SK-N-SH (cell line): ENCODE results near the gene SLC19A3.

Experiments used
- CHD2 ChIP-seq: fragments of 150-350 bp; IDR thresholded peaks from 2 replicates; pipeline ENCODE4 v1.6.1; 2018; ENCODE audit warnings: low read length; ENCODE audit not compliant: partially characterized antibody
- EZH2phosphoT487 ChIP-seq: fragments of 200-600 bp; sonication (generic); IDR thresholded peaks from 2 replicates; pipeline ENCODE4 v1.6.1; 2017; ENCODE audit warnings: low read depth, mixed run types, mild to moderate bottlenecking, antibody characterized with exemption, moderate library complexity, borderline replicate concordance
- FOSL2 ChIP-seq: IDR thresholded peaks from 2 replicates; pipeline ENCODE4 v1.4.0; 2012; ENCODE audit warnings: low read depth, mild to moderate bottlenecking, moderate library complexity, borderline replicate concordance
- GATA2 ChIP-seq: sonication (generic); formaldehyde crosslinking; IDR thresholded peaks from 2 replicates; pipeline ENCODE4 v1.5.0; 2020; ENCODE audit warnings: mild to moderate bottlenecking, missing genetic modification reagents
- JUND ChIP-seq: IDR thresholded peaks from 2 replicates; pipeline ENCODE4 v1.4.0; 2012
- MEF2A ChIP-seq: IDR thresholded peaks from 2 replicates; pipeline ENCODE4 v1.4.0; 2012; ENCODE audit warnings: low read depth, borderline replicate concordance
- POLR2AphosphoS5 ChIP-seq: IDR thresholded peaks from 2 replicates; pipeline ENCODE4 v1.6.1; 2012; ENCODE audit warnings: low read depth, low read length
- RAD21 ChIP-seq: IDR thresholded peaks from 2 replicates; pipeline ENCODE4 v1.6.1; 2012; ENCODE audit warnings: mild to moderate bottlenecking, low read length
- RCOR1 ChIP-seq: fragments of 150-350 bp; IDR thresholded peaks from 2 replicates; pipeline ENCODE4 v1.6.1; 2017; ENCODE audit warnings: antibody characterized with exemption, low read length
- REST ChIP-seq: IDR thresholded peaks from 2 replicates; pipeline ENCODE4 v1.6.1; 2012; ENCODE audit warnings: mild to moderate bottlenecking, low read depth, low read length, moderate library complexity
- TF ChIP-seq, protein P1 (sequence below): fragments of 200-600 bp; sonication (generic); IDR thresholded peaks from 2 replicates; pipeline ENCODE4 v1.6.1; 2017; ENCODE audit warnings: antibody characterized with exemption, mild to moderate bottlenecking, moderate library complexity

- no peak for TF ChIP-seq RAD21
- TF ChIP-seq, protein P1, sequence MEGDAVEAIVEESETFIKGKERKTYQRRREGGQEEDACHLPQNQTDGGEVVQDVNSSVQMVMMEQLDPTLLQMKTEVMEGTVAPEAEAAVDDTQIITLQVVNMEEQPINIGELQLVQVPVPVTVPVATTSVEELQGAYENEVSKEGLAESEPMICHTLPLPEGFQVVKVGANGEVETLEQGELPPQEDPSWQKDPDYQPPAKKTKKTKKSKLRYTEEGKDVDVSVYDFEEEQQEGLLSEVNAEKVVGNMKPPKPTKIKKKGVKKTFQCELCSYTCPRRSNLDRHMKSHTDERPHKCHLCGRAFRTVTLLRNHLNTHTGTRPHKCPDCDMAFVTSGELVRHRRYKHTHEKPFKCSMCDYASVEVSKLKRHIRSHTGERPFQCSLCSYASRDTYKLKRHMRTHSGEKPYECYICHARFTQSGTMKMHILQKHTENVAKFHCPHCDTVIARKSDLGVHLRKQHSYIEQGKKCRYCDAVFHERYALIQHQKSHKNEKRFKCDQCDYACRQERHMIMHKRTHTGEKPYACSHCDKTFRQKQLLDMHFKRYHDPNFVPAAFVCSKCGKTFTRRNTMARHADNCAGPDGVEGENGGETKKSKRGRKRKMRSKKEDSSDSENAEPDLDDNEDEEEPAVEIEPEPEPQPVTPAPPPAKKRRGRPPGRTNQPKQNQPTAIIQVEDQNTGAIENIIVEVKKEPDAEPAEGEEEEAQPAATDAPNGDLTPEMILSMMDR: no peak
- no peak for TF ChIP-seq MEF2A
- no peak for TF ChIP-seq REST
- no peak for TF ChIP-seq EZH2phosphoT487
- no peak for TF ChIP-seq GATA2 (CRISPR knock-in tag)
- TF ChIP-seq CHD2: no peak
- TF ChIP-seq POLR2AphosphoS5: no peak
- TF ChIP-seq FOSL2: no peak
- no peak for TF ChIP-seq JUND
- TF ChIP-seq RCOR1: no peak
These were observed 21.5 kb upstream of the SLC19A3 start for GRCh38 chr2:227739351-227739750.
